Stimulated activated CD4-positive, alpha-beta T cell treated with anti-CD3 and anti-CD28 coated beads, Interleukin-1b, Interleukin-23, amount 100 ng/mL, for 24 hours (primary cell): ENCODE measurements around the gene PLA2G4B.

Experiments
- DNase-seq, 4 experiments: peaks; one replicate each; pipeline ENCODE4 v3.0.0-alpha.2; 2020; ENCODE audit warnings: low read depth in 4 of 4, low spot score in 1 of 4

The PLA2G4B gene, protein sequence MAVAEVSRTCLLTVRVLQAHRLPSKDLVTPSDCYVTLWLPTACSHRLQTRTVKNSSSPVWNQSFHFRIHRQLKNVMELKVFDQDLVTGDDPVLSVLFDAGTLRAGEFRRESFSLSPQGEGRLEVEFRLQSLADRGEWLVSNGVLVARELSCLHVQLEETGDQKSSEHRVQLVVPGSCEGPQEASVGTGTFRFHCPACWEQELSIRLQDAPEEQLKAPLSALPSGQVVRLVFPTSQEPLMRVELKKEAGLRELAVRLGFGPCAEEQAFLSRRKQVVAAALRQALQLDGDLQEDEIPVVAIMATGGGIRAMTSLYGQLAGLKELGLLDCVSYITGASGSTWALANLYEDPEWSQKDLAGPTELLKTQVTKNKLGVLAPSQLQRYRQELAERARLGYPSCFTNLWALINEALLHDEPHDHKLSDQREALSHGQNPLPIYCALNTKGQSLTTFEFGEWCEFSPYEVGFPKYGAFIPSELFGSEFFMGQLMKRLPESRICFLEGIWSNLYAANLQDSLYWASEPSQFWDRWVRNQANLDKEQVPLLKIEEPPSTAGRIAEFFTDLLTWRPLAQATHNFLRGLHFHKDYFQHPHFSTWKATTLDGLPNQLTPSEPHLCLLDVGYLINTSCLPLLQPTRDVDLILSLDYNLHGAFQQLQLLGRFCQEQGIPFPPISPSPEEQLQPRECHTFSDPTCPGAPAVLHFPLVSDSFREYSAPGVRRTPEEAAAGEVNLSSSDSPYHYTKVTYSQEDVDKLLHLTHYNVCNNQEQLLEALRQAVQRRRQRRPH

DNA sequence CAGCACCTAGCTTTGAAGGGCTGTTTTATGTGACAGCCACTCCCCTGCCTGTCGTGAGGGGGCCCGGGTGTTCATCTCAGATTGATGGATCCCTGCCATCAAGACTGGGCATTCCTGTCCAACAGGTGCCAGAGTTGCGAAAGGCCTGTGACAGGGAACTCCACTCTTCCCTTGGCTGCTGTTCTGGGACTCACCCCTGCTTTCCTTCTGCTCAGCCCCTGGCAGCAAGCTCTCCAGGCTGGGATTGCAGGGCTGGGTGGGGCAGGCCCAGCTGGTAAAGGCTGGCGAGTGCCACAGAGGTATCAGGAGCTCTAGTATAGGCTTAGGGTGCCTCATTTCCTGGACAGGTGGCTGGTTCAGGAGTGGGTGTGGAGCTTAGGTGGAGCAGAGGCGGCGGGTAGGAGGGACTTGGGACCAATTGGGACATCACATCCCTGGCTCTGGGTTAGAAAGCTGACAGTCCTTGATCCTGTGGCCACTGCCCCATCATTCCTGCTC is at the start of gene PLA2G4B:
PLA2G4B (plus strand) TSS at position 448 of the 498 bp plus-strand sequence. CDS start 67 bp downstream, outside the sequence.
- DNase-seq: no peak

DNA sequence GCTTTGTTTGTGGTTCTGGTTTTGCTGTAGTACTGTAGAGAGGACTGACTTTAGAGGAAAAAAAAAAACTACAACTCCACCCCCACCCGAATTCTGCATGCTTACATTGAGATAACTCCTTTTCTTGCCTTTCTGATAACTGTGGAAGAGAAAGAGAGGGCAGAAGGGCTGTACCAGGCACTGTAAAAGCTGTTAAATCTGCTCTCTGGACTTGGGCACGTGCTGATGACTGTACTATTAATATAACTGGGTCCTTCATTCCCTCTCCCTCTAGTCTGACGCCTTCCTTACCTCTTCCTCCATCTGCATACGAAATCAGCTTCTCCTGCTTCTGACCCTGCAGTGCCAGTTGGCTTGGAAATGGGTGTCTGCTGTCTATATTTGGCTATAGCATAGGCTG is 49.4 kb upstream of the PLA2G4B start:
- DNase-seq: no peak

DNA sequence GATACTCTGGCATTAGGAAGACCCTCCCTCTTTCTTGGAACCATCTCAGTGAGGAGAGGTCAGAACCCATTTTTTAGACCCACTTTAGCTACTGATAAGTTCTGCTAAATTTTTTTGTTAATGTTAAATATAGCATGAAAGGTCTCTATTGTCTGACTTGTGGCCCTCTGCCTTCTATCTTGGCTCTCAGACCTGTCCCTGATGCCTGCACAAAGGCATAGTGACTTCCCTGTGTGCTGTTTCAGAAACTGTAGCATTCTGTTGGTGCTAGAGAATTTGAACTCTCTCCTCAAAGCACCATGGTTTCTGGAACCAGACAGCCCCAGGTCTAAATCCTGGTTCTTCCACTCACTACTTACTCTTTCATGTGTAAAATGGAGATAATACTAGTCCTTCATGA is 49.0 kb upstream of the PLA2G4B start:
- DNase-seq: no peak

DNA sequence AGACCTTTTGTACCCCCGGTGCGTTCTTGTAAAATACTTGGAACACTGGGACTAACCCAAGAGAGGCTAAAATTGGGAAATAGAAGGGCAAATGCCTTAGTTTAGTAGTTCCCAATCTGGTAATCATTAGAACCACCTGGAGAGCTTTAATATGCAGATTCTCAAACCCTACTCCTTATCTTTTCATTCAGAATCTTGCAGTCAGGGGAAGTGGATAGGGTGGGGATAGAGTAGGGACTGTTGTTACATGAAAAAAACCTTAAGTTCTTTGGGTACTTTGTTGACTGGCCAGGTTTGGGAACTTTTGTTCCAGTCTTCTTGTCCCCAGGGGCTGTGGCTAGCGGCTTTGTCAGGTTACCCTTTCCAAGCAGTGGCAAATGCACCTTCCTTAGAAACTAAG is 48.5 kb upstream of the PLA2G4B start:
- DNase-seq: no peak

DNA sequence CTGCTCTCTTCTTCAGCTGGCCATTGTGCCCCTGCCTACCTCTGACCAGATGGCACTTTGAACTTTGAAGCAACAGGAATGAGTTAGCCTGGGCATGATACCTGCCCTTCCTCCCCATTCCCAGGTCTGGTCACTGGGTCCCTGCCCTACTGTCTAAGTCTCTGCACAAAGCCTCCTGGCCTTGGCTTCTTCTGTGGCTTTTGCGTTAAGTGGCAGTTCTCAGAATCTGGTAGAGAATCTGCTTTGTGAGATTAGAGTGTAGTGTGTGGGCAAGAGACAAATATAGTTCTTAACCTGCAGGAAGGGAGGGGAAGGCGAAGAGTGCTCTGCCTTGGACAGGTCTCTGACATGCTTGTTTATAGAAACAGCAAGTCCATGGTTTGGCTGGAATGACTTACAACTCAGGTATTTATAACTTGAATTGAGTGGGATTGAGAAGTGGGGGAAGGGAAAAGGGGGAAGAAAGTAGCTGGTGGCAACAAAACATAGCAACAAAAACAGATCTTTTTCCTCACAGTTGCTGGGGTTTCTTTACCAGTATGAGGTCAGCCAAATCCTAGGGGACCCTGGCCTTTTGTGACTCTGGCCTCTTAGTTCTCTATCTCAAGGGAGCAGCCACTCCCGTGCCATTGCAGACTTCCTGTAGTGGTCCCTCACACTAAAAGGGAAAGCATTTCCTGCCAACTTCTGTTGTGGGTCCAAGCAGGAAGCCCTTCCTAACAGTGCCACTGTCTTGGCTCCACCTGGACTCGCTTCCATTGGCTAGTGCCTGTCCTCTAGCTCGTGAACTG is 47.7 kb upstream of the PLA2G4B start:
- no peak for DNase-seq

DNA sequence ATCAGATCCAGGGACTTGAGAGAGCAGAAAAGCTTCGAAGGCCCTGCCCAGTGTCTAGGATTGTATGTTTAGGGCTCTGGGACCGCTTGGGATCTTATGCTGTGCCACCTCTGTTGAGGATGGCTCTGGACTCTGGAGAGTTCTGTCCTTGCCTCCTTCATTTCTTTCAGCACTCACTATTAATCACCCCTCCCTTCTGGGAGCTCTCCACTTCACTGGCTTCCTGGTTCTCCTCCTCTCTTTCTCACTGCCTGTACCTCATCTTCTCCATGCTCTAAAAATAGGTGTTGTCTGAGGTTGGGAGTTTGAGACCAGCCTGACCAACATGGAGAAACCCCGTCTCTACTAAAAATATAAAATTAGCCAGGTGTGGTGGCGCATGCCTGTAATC is 47.1 kb upstream of the PLA2G4B start:
- no peak for DNase-seq

DNA sequence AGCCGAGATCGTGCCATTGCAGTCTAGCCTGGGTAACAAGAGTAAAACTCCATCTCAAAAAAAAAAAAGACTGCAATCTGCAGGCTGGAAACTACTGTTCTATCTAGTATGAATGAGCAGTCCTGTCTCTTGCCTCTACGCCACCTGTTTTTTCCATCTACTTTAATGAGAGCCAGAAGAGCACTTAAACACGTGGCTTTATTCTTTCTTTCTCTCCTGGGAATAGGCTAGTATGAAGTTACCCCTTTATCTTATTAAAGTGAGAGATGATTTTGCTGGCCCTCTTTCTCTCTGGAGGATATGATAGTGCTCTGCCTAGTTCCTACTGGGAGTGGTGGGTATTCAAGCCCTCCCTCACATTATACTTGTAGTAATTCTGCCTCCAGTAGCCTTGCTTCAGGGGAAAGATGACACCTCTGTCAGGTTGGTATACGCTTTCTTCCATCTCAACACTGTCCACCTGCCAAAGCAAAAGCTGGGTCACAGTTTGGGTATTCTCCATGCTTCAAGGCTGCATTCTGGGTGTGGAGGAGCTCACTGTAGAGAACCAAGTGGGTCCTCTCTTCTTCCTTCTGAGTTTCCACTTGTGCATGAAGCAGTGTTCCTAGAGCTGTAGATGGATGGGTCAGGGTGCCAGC is 46.5 kb upstream of the PLA2G4B start:
- DNase-seq: no peak

DNA sequence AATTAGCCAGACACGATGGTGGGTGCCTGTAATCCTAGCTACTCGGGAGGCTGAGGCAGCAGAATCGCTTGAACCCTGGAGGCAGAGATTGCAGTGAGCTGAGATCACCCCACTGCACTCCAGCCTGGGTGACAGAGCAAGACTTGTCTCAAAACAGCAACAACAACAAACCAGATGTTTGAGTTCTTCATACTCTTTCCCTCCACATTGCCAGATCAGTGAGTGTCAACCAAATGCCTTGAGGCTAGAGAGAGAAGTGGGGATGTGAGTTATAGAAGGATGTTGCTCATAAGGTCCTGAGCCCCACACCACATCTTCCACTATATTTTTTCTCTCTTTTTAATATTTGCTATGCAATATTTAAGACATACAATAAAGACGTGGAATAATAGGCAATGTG is 44.6 kb upstream of the PLA2G4B start:
- no peak for DNase-seq

DNA sequence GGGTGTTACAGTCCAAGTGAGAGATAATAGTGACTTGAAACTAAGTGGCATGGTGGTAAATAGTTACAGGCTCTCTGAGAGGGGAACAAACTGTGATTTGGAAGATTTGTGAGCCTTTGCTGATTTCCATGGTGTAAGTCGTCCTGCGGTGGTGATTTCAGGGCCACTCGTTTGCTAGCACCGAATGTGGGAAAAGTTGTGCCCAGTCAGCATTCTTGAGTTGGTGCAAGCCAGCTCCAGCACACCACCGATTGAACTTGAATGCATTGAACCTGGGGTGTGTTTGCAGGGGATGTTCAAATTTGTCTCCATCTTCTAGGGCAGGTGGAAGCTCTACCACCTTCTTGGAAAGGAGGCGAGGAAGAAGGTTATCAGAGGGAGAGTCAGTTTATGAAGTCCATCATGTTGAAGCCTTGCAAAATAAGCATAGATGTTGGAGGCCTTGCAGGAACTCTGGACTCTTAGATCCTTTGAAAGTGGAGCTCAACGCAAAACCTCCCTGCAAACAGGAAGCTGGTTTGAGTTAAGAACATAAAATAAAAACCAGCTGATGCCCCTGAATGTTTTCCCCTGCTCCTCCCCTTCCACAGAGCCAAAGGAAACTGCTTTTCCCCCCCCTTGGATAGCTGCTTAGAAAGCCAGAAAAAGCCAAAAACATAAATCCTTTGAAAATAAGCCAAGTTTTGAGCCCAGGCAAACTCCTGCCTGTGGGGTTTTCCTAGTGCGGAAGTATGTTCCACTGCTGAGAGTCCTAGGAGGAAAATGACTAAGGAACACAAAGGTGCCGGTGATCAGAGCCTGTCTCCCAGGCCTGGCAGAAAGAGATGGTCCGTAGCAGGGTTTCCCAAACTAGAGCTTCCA is 42.4 kb upstream of the PLA2G4B start:
- no peak for DNase-seq

DNA sequence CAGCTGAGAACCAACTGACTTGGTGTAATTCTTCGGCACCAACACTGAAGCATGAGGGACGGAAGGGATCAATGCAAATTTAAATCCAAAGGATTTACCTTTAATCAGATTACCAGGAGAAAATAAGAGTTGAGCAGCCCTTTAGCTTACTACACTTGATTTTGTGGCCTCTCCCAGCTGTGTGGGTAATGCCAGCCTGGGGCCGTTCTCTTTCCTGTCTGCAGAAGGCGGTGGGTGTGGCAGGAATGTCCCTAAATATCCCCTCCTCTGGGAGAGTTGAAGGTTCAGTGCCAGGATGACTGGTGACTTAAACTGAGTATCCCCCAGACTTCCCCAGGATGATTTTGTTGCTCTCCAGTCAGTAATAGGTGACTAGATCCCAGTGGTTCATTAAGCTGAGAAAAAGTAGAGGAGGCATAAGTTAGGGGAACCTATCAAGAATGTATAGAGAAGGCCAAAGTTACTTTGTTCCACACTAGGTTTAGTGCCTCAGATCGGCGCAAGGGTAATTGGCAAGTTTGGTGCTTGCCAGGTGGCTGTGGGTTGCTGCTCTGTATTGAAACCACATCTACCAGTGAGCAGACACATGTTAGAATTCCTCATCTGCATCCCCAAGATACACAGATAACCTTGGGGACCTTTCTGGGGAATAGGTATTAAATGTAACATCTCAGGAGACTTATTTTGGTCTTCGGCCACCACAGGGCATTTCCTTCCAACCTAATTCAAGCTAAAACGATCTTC is 41.3 kb upstream of the PLA2G4B start:
- DNase-seq: no peak

DNA sequence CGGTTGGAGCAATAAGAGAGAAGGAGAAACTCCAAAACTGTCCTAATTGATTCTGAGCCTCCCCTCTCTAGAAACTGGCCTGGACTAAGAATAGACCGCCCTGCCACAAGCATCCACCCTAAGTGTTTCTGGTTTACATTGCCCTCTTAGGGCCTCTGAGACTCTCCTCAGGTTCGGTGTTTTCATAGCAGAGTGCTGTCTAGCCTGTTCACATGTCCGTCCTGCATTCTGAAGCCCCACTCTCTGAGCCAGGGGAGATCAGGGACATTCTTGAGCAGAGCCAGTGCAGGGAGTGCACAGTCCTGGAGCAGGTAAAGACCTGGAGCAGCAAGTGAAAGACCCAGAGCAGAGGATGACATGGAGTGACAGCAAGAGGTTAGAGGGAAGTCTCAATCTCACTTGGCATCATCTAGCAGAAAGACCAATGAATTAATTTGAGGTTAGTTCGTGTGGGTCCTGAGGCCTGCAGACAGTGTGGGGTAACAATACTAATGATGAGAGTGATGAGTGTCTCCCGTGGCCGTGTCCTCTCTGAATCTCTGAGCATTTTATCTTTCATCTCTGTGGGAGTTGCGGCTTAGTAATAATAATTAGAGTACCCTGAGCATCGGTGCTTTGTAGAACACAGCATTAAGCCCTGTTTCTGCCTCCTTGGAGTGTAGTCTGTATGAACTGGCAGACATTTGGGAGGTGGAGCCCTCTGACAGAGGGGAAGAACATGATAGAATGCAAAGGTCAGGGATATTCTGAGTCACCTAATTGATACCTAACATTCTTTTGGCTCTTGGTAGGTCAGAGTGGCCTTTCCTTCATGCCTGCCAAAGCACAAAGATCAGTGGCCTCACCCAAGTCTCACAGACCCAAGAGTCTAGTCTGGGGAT is 39.8 kb upstream of the PLA2G4B start:
- DNase-seq: no peak

DNA sequence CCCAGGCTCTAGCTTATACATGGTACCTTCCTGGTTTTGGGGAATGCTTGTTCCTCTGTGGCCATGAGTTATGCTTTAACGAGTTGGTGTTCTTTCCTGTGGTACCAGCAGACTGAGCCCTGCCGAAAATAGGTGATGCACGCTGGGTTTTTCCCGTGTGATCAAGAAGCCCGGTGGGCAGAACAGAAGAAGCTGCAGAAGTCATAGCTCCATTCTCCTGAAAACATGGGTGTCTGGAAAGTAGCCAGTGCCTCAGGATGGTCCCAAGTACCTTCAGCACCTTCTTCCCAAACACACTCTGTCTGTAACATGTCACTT is 39.2 kb upstream of the PLA2G4B start:
- DNase-seq: no peak

DNA sequence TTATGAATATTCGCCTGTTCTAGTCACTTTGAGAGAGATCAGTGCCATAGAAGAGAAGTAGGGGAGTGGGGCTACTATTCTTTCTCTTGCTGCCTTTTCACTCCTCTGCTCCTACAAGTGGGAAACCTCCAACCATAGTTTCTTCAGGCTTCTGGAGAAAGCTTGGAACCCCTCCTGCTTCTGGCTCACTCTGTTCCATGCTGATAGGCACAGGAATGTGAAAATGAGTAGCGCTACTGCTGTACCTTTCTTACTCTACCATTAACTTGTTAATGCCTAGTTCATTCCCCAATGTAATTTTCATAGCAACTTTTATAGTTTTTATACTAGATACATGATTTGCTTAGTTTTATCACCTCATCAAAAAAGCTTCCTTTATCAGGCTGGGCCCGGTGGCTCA is 37.5 kb upstream of the PLA2G4B start:
- no peak for DNase-seq

DNA sequence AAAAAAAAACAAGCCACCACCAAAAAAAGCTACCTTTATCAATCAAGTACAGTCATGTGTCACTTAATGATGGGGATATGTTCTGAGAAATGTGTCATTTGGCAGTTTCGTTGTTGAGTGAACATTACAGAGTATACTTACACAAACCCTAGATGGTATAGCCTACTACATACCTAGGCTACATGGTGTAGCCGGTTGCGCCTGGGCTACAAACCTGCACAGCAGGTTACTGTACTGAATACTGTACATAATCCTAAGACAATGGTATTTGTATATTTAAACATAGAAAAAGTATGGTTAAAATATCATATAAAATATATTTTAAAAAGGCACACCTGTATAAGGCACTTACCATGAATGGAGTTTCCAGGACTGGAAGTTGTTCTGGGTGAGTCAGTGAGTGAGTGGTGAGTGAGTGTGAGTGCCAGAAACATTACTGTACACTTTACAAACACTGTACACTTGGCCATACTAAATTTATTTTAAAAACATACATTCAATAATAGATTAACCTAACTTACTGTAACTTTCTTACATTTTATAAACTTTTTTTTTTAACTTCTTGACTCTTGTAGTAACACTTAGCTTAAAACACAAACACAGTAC is 36.7 kb upstream of the PLA2G4B start:
- DNase-seq: no peak

DNA sequence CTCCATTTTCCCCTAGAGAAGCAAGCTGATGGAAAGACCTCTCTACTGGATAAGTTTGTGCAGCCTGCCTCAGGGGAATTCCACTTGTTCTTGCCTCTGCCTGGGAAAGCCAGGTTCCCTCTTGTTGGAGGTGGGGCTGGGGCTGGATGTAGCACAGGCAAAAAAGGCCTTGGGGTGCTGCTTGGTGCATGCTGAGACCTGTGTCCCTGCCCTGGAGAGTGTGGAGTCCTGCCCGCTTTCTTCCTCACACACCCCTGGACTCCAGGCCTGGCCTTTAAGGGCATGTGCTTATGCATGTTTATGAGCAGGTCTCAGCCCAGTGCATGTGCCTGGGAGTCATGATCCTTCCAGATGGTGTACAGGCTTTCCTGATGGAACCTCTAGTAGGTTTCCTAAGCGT is 34.3 kb upstream of the PLA2G4B start:
- no peak for DNase-seq

DNA sequence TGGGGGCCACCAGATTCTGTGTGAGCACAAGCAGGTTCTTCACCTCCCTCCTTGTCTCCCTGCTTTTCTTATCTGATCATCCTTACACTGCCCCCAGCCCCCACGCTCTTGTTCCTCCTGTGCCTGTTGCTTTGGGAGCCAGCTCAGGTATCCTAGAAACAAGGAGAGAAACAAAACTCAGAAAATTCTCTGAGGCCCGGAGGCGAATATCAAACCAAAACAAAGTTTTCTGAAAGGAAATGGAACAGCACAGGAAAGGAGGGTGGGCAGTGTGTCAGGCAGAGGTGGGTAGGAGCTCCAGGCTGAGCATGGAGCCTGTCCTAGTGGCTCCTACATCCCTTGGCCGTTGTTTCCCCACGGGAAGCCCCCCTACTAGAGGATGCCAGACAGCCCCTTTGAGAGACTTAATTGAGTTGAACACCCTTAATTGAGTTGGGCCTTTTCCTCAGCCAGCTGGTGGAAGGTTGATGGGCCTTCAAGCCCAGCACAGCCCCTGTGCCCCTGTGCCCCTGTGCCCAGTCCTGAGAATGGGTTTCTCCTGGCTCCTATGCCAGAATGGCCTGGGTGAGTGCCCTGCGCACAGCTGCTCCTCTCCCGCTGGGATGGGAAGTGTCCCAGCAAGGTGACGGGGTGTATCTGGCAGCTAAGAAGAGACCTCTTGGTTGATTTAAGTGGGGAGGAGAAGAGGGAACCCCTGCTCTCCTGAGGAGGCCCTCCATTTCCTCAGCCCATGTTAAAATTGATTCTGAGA is 33.6 kb upstream of the PLA2G4B start:
- no peak for DNase-seq

DNA sequence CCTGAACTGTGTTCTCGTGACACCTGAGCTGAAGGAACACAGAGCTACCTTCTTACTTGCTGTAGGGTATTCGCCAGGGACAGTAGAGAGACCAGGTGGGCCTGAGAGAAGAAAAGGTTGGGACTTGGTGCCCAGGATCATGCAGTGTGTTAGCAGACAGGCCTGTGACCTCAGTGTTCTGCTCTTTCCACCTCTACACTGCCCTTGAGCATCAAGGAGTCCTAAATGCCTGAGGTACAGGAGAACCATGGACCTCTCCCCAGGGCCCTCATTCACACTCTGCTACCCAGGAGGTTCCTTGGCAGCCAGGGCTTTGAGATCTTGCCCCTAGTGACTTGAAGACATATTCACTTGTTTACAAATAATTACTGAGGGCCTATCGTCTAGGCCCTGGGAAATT is 32.9 kb upstream of the PLA2G4B start:
- DNase-seq: no peak
